Activated CD8-positive, alpha-beta memory T cell treated with anti-CD3 and anti-CD28 coated beads for 36 hours (primary cell): ENCODE measurements around the gene ZNF155. TPM values are rescaled to one million over a fixed set of nuclear protein-coding genes. Genes with fewer than 3 reads are reported as not detected.

Experiments used
- CTCF ChIA-PET: fragments of 350-600 bp; sonication (Branson Sonifier 250); formaldehyde crosslinking; loops from one replicate; lab custom pipeline; 2021; ENCODE audit warnings: antibody characterized with exemption; lab: Charles Lee
- POLR2A ChIA-PET: fragments of 350-600 bp; sonication (Branson Sonifier 250); formaldehyde crosslinking; loops from one replicate; lab custom pipeline; 2021; ENCODE audit warnings: antibody characterized with exemption; lab: Charles Lee
- total RNA-seq, 2 experiments: library from RNA; stranded (reverse); gene quantifications; one replicate each; pipeline ENCODE4 v1.2.3, GENCODE V29; 2021

The ZNF155 gene
- total RNA-seq, 2 experiments from 2014 or later, result 4.3 to 4.8 TPM

- ChIA-PET POLR2A (no interaction called here), CTCF (no interaction called here)
Observed at GRCh38 chr19:44002212-44002565, 18.2 kb downstream of the ZNF155 start.

- POLR2A ChIA-PET, result no interaction called here
- CTCF ChIA-PET, result no interaction called here
Observed at GRCh38 chr19:44002566-44003460, 18.8 kb downstream of the ZNF155 start, which contains the start of gene ZNF230. ZNF230 (plus strand) TSS chr19:44002957; CDS start chr19:44007079, 4,122 bp downstream.

- ChIA-PET POLR2A (no interaction called here), CTCF (no interaction called here)
Observed at GRCh38 chr19:44003461-44004009, 19.5 kb downstream of the ZNF155 start.

- POLR2A ChIA-PET, result no interaction called here
- CTCF ChIA-PET, result no interaction called here
Observed at GRCh38 chr19:44005973-44006372, 22.0 kb downstream of the ZNF155 start.

GRCh38 chr19:44007473-44007872, 23.5 kb downstream of the ZNF155 start:
- CTCF ChIA-PET, result no interaction called here
- POLR2A ChIA-PET, result no interaction called here

GRCh38 chr19:44010468-44010867, 26.5 kb downstream of the ZNF155 start:
- POLR2A ChIA-PET, result no interaction called here

GRCh38 chr19:44019498-44019897, 35.5 kb downstream of the ZNF155 start:
- ChIA-PET POLR2A (no interaction called here), CTCF (no interaction called here)

More at GRCh38 chr19:44010468-44010867, 26.5 kb downstream of the ZNF155 start:
- CTCF ChIA-PET, result no interaction called here

- POLR2A ChIA-PET, result no interaction called here
- CTCF ChIA-PET, result no interaction called here
Observed at GRCh38 chr19:44021221-44021620, 37.2 kb downstream of the ZNF155 start.

- ChIA-PET CTCF (no interaction called here), POLR2A (no interaction called here)
Observed at GRCh38 chr19:44024900-44025216, 40.9 kb downstream of the ZNF155 start.

GRCh38 chr19:44025217-44025936, 41.4 kb downstream of the ZNF155 start, which contains the start of gene ZNF222:
ZNF222 (plus strand) TSS chr19:44025379; CDS start chr19:44025437, 58 bp downstream.
- CTCF ChIA-PET, result no interaction called here
- POLR2A ChIA-PET, result no interaction called here

- POLR2A ChIA-PET, result no interaction called here
- CTCF ChIA-PET, result no interaction called here
Observed at GRCh38 chr19:44026622-44027021, 42.6 kb downstream of the ZNF155 start.

- POLR2A ChIA-PET, result no interaction called here
- CTCF ChIA-PET, result no interaction called here
Observed at GRCh38 chr19:44032001-44032610, 48.1 kb downstream of the ZNF155 start.

GRCh38 chr19:44042147-44042546, 58.2 kb downstream of the ZNF155 start:
- ChIA-PET CTCF (interaction anchor here (0.6 kb wide), 1 partner anchor 701 kb away, joined by 3 read pairs; no protein-coding TSS in a partner anchor), POLR2A (no interaction called here)

Other genes starting within 250 kb of the ZNF155 start
- 10 to 100 TPM; 77.6 to 80.4 TPM for gene SMG9, start 229.2 kb upstream of the ZNF155 start, total RNA-seq
- gene KCNN4, start 203.2 kb upstream of the ZNF155 start, total RNA-seq, result 10 to 100 TPM; 83.8 to 89.2 TPM
- gene LYPD5, start 181.7 kb upstream of the ZNF155 start, total RNA-seq, result under 1 TPM; 0.32 to 0.73 TPM
- 1 to 10 TPM; 4.8 to 5.0 TPM for gene ZNF283, start 156.9 kb upstream of the ZNF155 start, total RNA-seq
- 1 to 10 TPM; 1.2 to 1.5 TPM for gene ZNF404, start 100.2 kb upstream of the ZNF155 start, total RNA-seq
- gene ZNF45, start 48.9 kb upstream of the ZNF155 start, total RNA-seq, result 10 to 100 TPM in 1 of 2 experiments, 1 to 10 TPM in 1; 8.9 to 10.0 TPM
- 1 to 10 TPM; 1.3 to 1.4 TPM for gene ZNF221, start 33.0 kb upstream of the ZNF155 start, total RNA-seq
- 1 to 10 TPM; 2.3 to 3.6 TPM for gene ZNF230, start 18.8 kb downstream of the ZNF155 start, total RNA-seq
- gene ZNF222, start 41.2 kb downstream of the ZNF155 start, total RNA-seq, result 1 to 10 TPM; 1.7 to 1.8 TPM
- gene ZNF223, start 67.8 kb downstream of the ZNF155 start, total RNA-seq, result 1 to 10 TPM in 1 of 2 experiments, under 1 TPM in 1; 0.57 to 1.3 TPM
- 1 to 10 TPM; 1.8 to 1.9 TPM for gene ZNF284, start 88.0 kb downstream of the ZNF155 start, total RNA-seq
- gene ZNF224, start 110.2 kb downstream of the ZNF155 start, total RNA-seq, result 10 to 100 TPM; 11.3 to 13.4 TPM
- gene ZNF225, start 129.2 kb downstream of the ZNF155 start, total RNA-seq, result 1 to 10 TPM; 2.8 to 3.2 TPM
- gene ZNF234, start 157.4 kb downstream of the ZNF155 start, total RNA-seq, result 1 to 10 TPM; 7.6 to 8.6 TPM
- 1 to 10 TPM; 4.6 to 4.7 TPM for gene ZNF226, start 180.9 kb downstream of the ZNF155 start, total RNA-seq
- 10 to 100 TPM; 14.8 to 16.2 TPM for gene ZNF227, start 228.3 kb downstream of the ZNF155 start, total RNA-seq